Brain microvascular endothelial cell (primary cell): ENCODE measurements around the gene TNS4.

Experiments
- DNase-seq: peaks from one replicate; pipeline ENCODE4 v3.0.0-alpha.2; 2020
- H3K27ac ChIP-seq: fragments of 250-450 bp; sonication (Bioruptor Pico); 2 replicates; pipeline ENCODE4 v1.5.1; 2020; ENCODE audit warnings: mild to moderate bottlenecking, moderate library complexity
- H3K27me3 ChIP-seq: fragments of 250-450 bp; sonication (Bioruptor Pico); replicated peaks from 2 replicates; pipeline ENCODE4 v1.5.1; 2020; ENCODE audit warnings: mild to moderate bottlenecking
- H3K36me3 ChIP-seq: fragments of 250-450 bp; sonication (Bioruptor Pico); replicated peaks from 2 replicates; pipeline ENCODE4 v1.5.1; 2020; ENCODE audit warnings: mild to moderate bottlenecking
- H3K4me3 ChIP-seq: 2 replicates; pipeline ENCODE4 v1.5.1; 2011; ENCODE audit warnings: low read depth, mild to moderate bottlenecking, control low read depth, low read length, moderate library complexity
- in situ Hi-C: cut with HindIII; loops from 2 replicates; pipeline ENCODE4 v1.10.0; 2017; ENCODE audit warnings: low sequenced_read_pairs, low pct_ligation_motif_present
- TF ChIP-seq, protein P1 (sequence below): IDR thresholded peaks from 2 replicates; pipeline ENCODE4 v1.5.1; 2011; ENCODE audit warnings: low read depth, mild to moderate bottlenecking, moderate library complexity, low read length, control low read depth, inconsistent platforms; ENCODE audit errors: missing control alignments

Gene TNS4

DNA sequence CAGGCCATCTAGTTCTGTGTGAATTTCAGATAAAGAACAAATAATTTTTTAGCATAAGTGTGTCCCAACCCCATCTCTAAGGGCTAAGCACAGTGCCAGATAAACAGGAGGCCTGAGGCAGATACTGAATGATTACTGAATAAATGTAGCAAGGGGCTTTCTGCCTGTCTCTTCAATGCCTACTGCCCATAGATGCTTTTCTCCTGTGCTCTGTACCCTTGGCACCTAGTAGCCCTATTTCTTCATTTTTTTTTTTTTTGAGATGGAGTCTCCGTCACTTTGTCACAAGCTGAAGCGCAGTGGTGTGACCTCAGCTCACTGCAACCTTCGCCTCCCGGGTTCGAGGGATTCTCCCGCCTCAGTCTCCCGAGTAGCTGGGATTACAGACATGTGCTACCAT is 32.9 kb downstream of the TNS4 start:
- no peak overlapping the region for H3K27ac ChIP-seq
- in situ Hi-C loops = no loop called here
- DNase-seq = no peak
- no peaks in the 10 kb centered on the region for H3K36me3 ChIP-seq
- no peak overlapping the region for H3K4me3 ChIP-seq
- no peaks in the 10 kb centered on the region for H3K27me3 ChIP-seq
- TF ChIP-seq, protein P1, sequence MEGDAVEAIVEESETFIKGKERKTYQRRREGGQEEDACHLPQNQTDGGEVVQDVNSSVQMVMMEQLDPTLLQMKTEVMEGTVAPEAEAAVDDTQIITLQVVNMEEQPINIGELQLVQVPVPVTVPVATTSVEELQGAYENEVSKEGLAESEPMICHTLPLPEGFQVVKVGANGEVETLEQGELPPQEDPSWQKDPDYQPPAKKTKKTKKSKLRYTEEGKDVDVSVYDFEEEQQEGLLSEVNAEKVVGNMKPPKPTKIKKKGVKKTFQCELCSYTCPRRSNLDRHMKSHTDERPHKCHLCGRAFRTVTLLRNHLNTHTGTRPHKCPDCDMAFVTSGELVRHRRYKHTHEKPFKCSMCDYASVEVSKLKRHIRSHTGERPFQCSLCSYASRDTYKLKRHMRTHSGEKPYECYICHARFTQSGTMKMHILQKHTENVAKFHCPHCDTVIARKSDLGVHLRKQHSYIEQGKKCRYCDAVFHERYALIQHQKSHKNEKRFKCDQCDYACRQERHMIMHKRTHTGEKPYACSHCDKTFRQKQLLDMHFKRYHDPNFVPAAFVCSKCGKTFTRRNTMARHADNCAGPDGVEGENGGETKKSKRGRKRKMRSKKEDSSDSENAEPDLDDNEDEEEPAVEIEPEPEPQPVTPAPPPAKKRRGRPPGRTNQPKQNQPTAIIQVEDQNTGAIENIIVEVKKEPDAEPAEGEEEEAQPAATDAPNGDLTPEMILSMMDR = no peak

DNA sequence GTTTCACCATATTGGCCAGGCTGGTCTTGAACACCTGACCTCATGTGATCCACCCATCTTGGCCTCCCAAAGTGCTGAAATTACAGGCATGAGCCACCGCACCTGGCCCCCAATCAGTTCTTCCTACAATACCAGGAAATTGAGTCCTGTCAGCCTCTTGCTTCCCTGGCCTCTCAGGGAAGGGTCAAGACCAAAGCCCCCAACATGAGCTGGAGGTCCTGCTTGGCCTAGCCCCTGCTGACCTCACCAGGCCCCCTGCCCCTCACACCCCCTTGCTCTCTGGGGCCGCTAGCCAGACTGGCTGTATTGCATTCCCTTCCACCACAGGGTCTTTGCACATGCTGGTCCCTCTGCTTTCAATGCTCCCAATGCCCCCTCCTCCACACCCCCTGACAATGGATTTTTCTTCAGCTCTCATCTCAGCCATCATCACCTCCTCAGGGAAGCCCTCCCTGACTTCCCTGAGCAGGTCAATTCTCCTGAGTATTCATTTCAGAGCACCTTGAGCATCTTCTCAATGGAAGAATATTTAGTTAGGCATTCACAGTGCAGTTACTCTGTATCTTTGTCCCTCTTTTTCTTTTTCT is 34.0 kb downstream of the TNS4 start:
- DNase-seq = no peak
- H3K36me3 ChIP-seq = no peaks in the 10 kb centered on the region
- H3K4me3 ChIP-seq = no peak overlapping the region
- H3K27me3 ChIP-seq = no peaks in the 10 kb centered on the region
- TF ChIP-seq, protein P1 = no peak
- in situ Hi-C loops = no loop called here
- H3K27ac ChIP-seq = no peak overlapping the region

DNA sequence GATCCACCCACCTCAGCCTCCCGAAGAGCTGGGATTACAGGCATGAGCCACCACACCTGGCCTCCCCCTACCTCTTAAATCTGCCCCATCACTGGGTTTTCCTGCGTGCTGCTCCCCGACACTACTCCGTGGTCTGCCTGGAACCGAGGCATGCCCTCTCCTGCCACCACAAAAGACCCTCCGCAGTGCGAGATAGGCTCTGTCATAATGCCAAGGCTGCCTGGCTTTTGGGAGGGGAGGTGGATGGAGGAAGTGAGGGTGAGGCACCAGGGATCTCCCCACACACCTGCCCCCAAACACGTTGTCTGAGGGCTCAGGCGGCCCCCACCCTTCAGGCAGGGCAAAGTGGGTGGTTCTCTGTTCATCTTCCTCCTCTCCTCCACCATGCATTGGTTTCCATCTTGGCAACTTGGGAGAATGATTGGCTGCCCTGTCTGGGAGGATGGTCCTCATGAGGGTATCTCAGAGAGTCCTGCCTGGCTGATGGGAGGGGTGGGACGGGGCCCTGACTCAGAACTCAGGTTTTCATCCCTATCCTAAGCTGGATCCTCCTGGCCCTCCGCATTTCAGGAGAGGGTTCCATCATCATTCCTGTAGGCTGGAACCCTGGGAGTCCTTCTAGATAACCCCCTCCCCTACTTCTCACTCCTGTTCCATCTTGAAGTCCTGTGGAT is 35.0 kb downstream of the TNS4 start:
- in situ Hi-C loops = no loop called here
- Histone ChIP-seq H3K27ac (no peak overlapping the region), H3K27me3 (no peaks in the 10 kb centered on the region), H3K4me3 (no peak overlapping the region), H3K36me3 (no peaks in the 10 kb centered on the region)
- DNase-seq = no peak
- TF ChIP-seq, protein P1 = no peak

DNA sequence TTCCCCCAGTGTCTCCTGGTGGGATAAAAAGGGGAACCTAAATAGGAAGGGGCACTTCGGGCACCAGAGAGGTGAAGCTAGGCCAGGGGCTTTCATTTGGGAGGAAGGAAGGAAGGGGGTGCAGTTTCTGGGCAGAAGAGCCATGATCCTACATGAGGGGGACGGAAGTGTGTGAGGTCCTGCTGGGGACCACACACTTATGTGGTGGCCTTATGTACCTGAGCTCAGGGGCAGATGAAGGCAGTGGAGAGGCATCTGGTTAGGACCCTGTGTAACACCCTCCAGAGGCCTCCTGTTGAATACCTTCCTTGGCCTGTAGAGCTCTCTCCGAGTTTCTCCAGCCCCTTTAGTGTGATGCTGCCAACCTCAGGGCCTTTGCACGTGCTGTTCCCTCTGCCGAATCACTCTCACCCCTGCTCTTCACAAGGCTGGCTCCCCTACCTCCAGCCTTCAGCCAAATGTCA is 37.0 kb downstream of the TNS4 start:
- TF ChIP-seq, protein P1 = no peak
- in situ Hi-C loops = no loop called here
- H3K27me3 ChIP-seq = no peaks in the 10 kb centered on the region
- H3K36me3 ChIP-seq = peaks cover 2% of the 10 kb centered on the region
- no peak overlapping the region for H3K27ac ChIP-seq
- no peak for DNase-seq
- no peak overlapping the region for H3K4me3 ChIP-seq

DNA sequence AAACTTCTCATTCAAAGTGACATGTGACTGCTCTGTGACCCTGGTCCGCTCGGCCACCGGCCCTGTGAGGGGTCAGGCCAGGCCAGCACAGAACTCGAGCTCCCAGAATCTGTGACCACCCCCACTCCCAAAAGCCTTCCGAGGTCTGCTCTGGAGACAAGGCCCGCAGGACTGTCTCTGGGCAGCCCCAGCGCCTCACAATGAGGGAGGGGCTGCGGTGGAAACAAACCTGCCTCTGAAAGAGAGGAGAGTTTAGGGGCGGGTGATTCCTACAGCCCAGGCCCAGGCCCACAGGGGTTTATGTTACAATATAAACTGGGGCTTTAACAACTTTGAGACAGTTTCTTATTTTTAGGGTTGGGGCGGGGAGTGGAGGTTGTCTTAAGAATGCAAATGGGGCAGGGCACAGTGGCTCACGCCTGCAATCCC is 38.3 kb downstream of the TNS4 start:
- H3K27ac ChIP-seq = no peak overlapping the region
- TF ChIP-seq, protein P1 = no peak
- in situ Hi-C loops = no loop called here

More for the DNA sequence above, 38.3 kb downstream of the TNS4 start:
- Histone ChIP-seq H3K27me3 (no peaks in the 10 kb centered on the region), H3K4me3 (no peak overlapping the region), H3K36me3 (peaks cover 15% of the 10 kb centered on the region)
- no peak for DNase-seq
